Astrocyte (in vitro differentiated cells and primary cell): ENCODE results near the gene LSG1. TPM values are rescaled to one million over a fixed set of nuclear protein-coding genes. Genes with fewer than 3 reads are reported as not detected.

Experiments
- DNase-seq: peaks from one replicate; pipeline ENCODE4 v3.0.0-alpha.2; 2010; ENCODE audit warnings: low read depth
- FAIRE-seq: peaks from 2 replicates; lab custom pipeline; 2011; peaks lifted over from hg19 to GRCh38; lab: Jason Lieb, UNC
- H2AFZ ChIP-seq: 2 replicates; pipeline ENCODE4 v1.6.0; 2012; ENCODE audit warnings: low read depth, low read length, inconsistent platforms
- H3K27ac ChIP-seq: 2 replicates; pipeline ENCODE4 v1.5.1; 2011; ENCODE audit warnings: low read depth, low read length, inconsistent platforms
- H3K27me3 ChIP-seq: 2 replicates; pipeline ENCODE4 v1.6.0; 2011; ENCODE audit warnings: low read length, inconsistent platforms; ENCODE audit not compliant: insufficient read depth
- H3K36me3 ChIP-seq: 2 replicates; pipeline ENCODE4 v1.5.1; 2011; ENCODE audit warnings: low read length, inconsistent platforms; ENCODE audit not compliant: insufficient read depth
- H3K4me1 ChIP-seq: 2 replicates; pipeline ENCODE4 v1.5.1; 2011; ENCODE audit warnings: low read length, inconsistent platforms; ENCODE audit not compliant: insufficient read depth
- H3K4me2 ChIP-seq: 2 replicates; pipeline ENCODE4 v1.6.0; 2012; ENCODE audit warnings: low read length, inconsistent platforms
- H3K4me3 ChIP-seq: 2 replicates; pipeline ENCODE4 v1.5.1; 2011; ENCODE audit warnings: low read depth, mild to moderate bottlenecking, low read length, inconsistent platforms; ENCODE audit not compliant: insufficient read depth
- H3K79me2 ChIP-seq: 2 replicates; pipeline ENCODE4 v1.6.0; 2012; ENCODE audit warnings: mild to moderate bottlenecking, low read length, inconsistent platforms; ENCODE audit not compliant: insufficient read depth
- H3K9ac ChIP-seq: 2 replicates; pipeline ENCODE4 v1.6.0; 2012; ENCODE audit warnings: mild to moderate bottlenecking, low read length, inconsistent platforms
- H3K9me3 ChIP-seq: 2 replicates; pipeline ENCODE4 v1.5.1; 2012; ENCODE audit warnings: low read depth, mild to moderate bottlenecking, low read length, inconsistent platforms; ENCODE audit not compliant: insufficient read depth
- H4K20me1 ChIP-seq: 2 replicates; pipeline ENCODE4 v1.6.0; 2012; ENCODE audit warnings: low read length, inconsistent platforms; ENCODE audit not compliant: insufficient read depth
- H3K27ac Mint-ChIP-seq: one replicate; pipeline ENCODE4 v1.8.0; 2021; ENCODE audit warnings: mild to moderate bottlenecking, mixed read lengths; ENCODE audit not compliant: unreplicated experiment
- H3K27me3 Mint-ChIP-seq: one replicate; pipeline ENCODE4 v1.8.0; 2021; ENCODE audit warnings: low read depth, mixed read lengths; ENCODE audit not compliant: unreplicated experiment
- H3K36me3 Mint-ChIP-seq: one replicate; pipeline ENCODE4 v1.8.0; 2021; ENCODE audit warnings: low read depth, mixed read lengths; ENCODE audit not compliant: unreplicated experiment
- H3K4me1 Mint-ChIP-seq: one replicate; pipeline ENCODE4 v1.8.0; 2021; ENCODE audit warnings: low read depth, mixed read lengths; ENCODE audit not compliant: unreplicated experiment
- H3K4me3 Mint-ChIP-seq: one replicate; pipeline ENCODE4 v1.8.0; 2021; ENCODE audit warnings: mild to moderate bottlenecking, moderate library complexity, mixed read lengths; ENCODE audit not compliant: unreplicated experiment
- H3K9me3 Mint-ChIP-seq: one replicate; pipeline ENCODE4 v1.8.0; 2021; ENCODE audit warnings: mild to moderate bottlenecking, mixed read lengths; ENCODE audit not compliant: unreplicated experiment
- CTCF ChIP-seq: IDR thresholded peaks from 2 replicates; pipeline ENCODE4 v1.5.1; 2011; ENCODE audit warnings: low read depth, mild to moderate bottlenecking, inconsistent platforms, low read length, moderate library complexity; ENCODE audit not compliant: insufficient read depth
- EZH2 ChIP-seq: IDR thresholded peaks from 2 replicates; pipeline ENCODE4 v1.6.1; 2012; ENCODE audit warnings: mild to moderate bottlenecking, low read length, inconsistent platforms; ENCODE audit not compliant: insufficient read depth
- total RNA-seq: library from RNA; stranded (reverse); gene quantifications from 2 replicates; pipeline ENCODE4 v1.2.1, GENCODE V29; 2021

The LSG1 gene
- total RNA-seq, 1 donor from 2014 or later, result 38.4 TPM

GRCh38 chr3:194617143-194617671 is 54.8 kb downstream of the LSG1 start:
- no peaks in the 10 kb centered on the region for H3K79me2 ChIP-seq
- H3K36me3 Mint-ChIP-seq, result peaks cover 21% of the 10 kb centered on the region
- peaks cover 3% of the 10 kb centered on the region for H3K4me1 ChIP-seq
- no peak overlapping the region for H2AFZ ChIP-seq
- no peaks in the 10 kb centered on the region for H3K27me3 Mint-ChIP-seq
- no peaks in the 10 kb centered on the region for H3K9me3 ChIP-seq
- no peak for DNase-seq
- H3K4me2 ChIP-seq, result no peak overlapping the region
- no peaks in the 10 kb centered on the region for H4K20me1 ChIP-seq
- TF ChIP-seq CTCF (no peak), EZH2 (no peak)
- no peak overlapping the region for H3K4me3 ChIP-seq
- peaks cover 3% of the 10 kb centered on the region for H3K9me3 Mint-ChIP-seq
- no peaks in the 10 kb centered on the region for H3K27me3 ChIP-seq
- H3K4me3 Mint-ChIP-seq, result no peak overlapping the region
- no peak overlapping the region for H3K9ac ChIP-seq
- no peak for FAIRE-seq
- no peaks in the 10 kb centered on the region for H3K4me1 Mint-ChIP-seq
- peaks cover 8% of the 10 kb centered on the region for H3K36me3 ChIP-seq
- H3K27ac Mint-ChIP-seq, result no peak overlapping the region
- H3K27ac ChIP-seq, result no peak overlapping the region

- Histone ChIP-seq H4K20me1 (no peaks in the 10 kb centered on the region), H3K9me3 (no peaks in the 10 kb centered on the region), H3K27me3 (no peaks in the 10 kb centered on the region), H3K27ac (no peak overlapping the region), H3K4me3 (no peak overlapping the region), H2AFZ (no peak overlapping the region), H3K4me2 (no peak overlapping the region), H3K4me1 (no peaks in the 10 kb centered on the region), H3K36me3 (peaks cover 6% of the 10 kb centered on the region), H3K9ac (no peak overlapping the region), H3K79me2 (no peaks in the 10 kb centered on the region)
- Mint-ChIP-seq H3K27ac (no peak overlapping the region), H3K9me3 (peaks cover 3% of the 10 kb centered on the region), H3K4me1 (no peaks in the 10 kb centered on the region), H3K36me3 (peaks cover 13% of the 10 kb centered on the region), H3K4me3 (no peak overlapping the region), H3K27me3 (peaks cover 3% of the 10 kb centered on the region)
- TF ChIP-seq CTCF, result no peak
- no peak for TF ChIP-seq EZH2
- DNase-seq (no peak), FAIRE-seq (no peak)
These were observed 56.8 kb downstream of the LSG1 start for GRCh38 chr3:194615226-194615625.

- Histone ChIP-seq H4K20me1 (no peaks in the 10 kb centered on the region), H3K36me3 (peaks cover 6% of the 10 kb centered on the region), H3K9me3 (no peaks in the 10 kb centered on the region), H3K4me1 (no peaks in the 10 kb centered on the region), H3K4me3 (no peak overlapping the region), H3K27ac (no peak overlapping the region), H3K9ac (no peak overlapping the region), H3K27me3 (no peaks in the 10 kb centered on the region), H2AFZ (no peak overlapping the region), H3K4me2 (no peak overlapping the region), H3K79me2 (no peaks in the 10 kb centered on the region)
- Mint-ChIP-seq H3K9me3 (no peaks in the 10 kb centered on the region), H3K27ac (no peak overlapping the region), H3K36me3 (peaks cover 12% of the 10 kb centered on the region), H3K4me3 (no peak overlapping the region), H3K27me3 (peaks cover 9% of the 10 kb centered on the region), H3K4me1 (no peaks in the 10 kb centered on the region)
- DNase-seq (no peak), FAIRE-seq (no peak)
- no peak for TF ChIP-seq CTCF
These were observed 59.8 kb downstream of the LSG1 start for GRCh38 chr3:194612221-194612620.
